ENCODE results near the gene APLF. TPM values are rescaled to one million over a fixed set of nuclear protein-coding genes. Genes with fewer than 3 reads are reported as not detected.

Gene APLF
- total and polyA plus RNA-seq, 2 of the 8 experiments (the other 6 are each of a cell fraction or from before 2014, with no cell fraction given) = 4.4 to 7.3 TPM

- H4K5ac ChIP-seq (ENCODE audit: insufficient read length, low read depth, low read length) = no peak overlapping the region
- H3K9ac ChIP-seq (replicated peaks in 1 of 4; ENCODE audit: extremely low read depth in 1 of 4, low read depth in 3 of 4, low read length in 3 of 4) = no peak overlapping the region
- no peak overlapping the region for H2BK15ac ChIP-seq (ENCODE audit: low read length)
- no peak overlapping the region for H3K4me3 ChIP-seq (ENCODE audit: extremely low read depth in 1 of 4, insufficient read depth in 2 of 4, low read depth in 3 of 4, low read length in 4 of 4)
- no peak overlapping the region for H3K18ac ChIP-seq (ENCODE audit: extremely low read depth, low read length)
- no peaks in the 10 kb centered on the region for H4K20me1 ChIP-seq (replicated peaks in 1 of 2; ENCODE audit: control insufficient read depth in 1 of 2, insufficient read depth in 2 of 2, low read length in 2 of 2)
- no peak overlapping the region for H2BK12ac ChIP-seq (ENCODE audit: low read depth, low read length)
- H3K4me2 ChIP-seq (ENCODE audit: insufficient read depth in 1 of 2, low read depth in 2 of 2, low read length in 2 of 2) = no peak overlapping the region
- H2BK5ac ChIP-seq (ENCODE audit: low read depth, low read length) = no peak overlapping the region
- ChIA-PET POLR2A (ENCODE audit: partially characterized antibody) (no interaction called here), CTCF (ENCODE audit: partially characterized antibody) (no interaction called here)
- TF ChIP-seq SRF (IDR thresholded peaks at IDR 0.05; ENCODE audit: low read depth, low read length) (no peak), POLR2A (IDR thresholded peaks at IDR 0.05; ENCODE audit: control extremely low read depth in 1 of 2, low read depth in 2 of 2, low read length in 2 of 2) (no peak), HDAC6 (IDR thresholded peaks at IDR 0.05; ENCODE audit: low read depth, low read length) (no peak), SP2 (IDR thresholded peaks at IDR 0.05; ENCODE audit: low read length) (no peak), BCL11A (IDR thresholded peaks at IDR 0.05; ENCODE audit: low read depth in 2 of 2, low read length in 2 of 2) (no peak), TAF1 (IDR thresholded peaks at IDR 0.05; ENCODE audit: low read depth, low read length) (no peak)
- H3K14ac ChIP-seq (ENCODE audit: insufficient read length) = no peak overlapping the region
- H2BK20ac ChIP-seq (ENCODE audit: low read length) = no peak overlapping the region
- WGBS, 2 experiments (ENCODE audit: extremely low coverage in 1 of 2, insufficient coverage in 1 of 2, insufficient read length in 1 of 2, insufficient replicate concordance in 2 of 2, low coverage in 1 of 2, low lambda C conversion rate in 2 of 2, missing lambda C conversion rate in 1 of 2) = 94% methylated on average over 3 of the region's 3 CpGs; no CpG with 5 or more reads in 1 of the 2 experiments
- no peak for FAIRE-seq
- H3K79me1 ChIP-seq (ENCODE audit: low read depth, low read length) = no peaks in the 10 kb centered on the region
- no peak overlapping the region for H3K23ac ChIP-seq (ENCODE audit: insufficient read length)
- no peaks in the 10 kb centered on the region; a peak in 1 of 7 replicates for H3K27me3 ChIP-seq (replicated peaks in 1 of 4; ENCODE audit: control insufficient read depth in 3 of 4, extremely low read depth in 1 of 4, insufficient read depth in 3 of 4, low read length in 3 of 4)
- no peak overlapping the region for H4K8ac ChIP-seq (ENCODE audit: extremely low read depth, insufficient read depth, low read length)
- H3K56ac ChIP-seq (replicated peaks; ENCODE audit: insufficient read length, low read depth, low read length) = no peak overlapping the region
- DNase-seq (ENCODE audit: low read depth in 1 of 2, low spot score in 2 of 2) = no peak
- no peak overlapping the region for H3K27ac ChIP-seq (ENCODE audit: low read depth, low read length)
- H2BK120ac ChIP-seq (replicated peaks; ENCODE audit: low read depth, low read length) = no peak overlapping the region
- no peaks in the 10 kb centered on the region for H3K9me3 ChIP-seq (ENCODE audit: insufficient read depth in 2 of 2, low read depth in 1 of 2, low read length in 1 of 2)
- no peak overlapping the region for H2AK5ac ChIP-seq (ENCODE audit: low read depth, low read length)
- H3K23me2 ChIP-seq (ENCODE audit: low read depth, low read length) = no peaks in the 10 kb centered on the region
- no peaks in the 10 kb centered on the region for H3K79me2 ChIP-seq (ENCODE audit: control insufficient read depth in 1 of 2, insufficient read depth in 2 of 2, low read length in 2 of 2)
- no peak overlapping the region for H4K91ac ChIP-seq (replicated peaks; ENCODE audit: insufficient read length, low read length)
- H3K4me1 ChIP-seq (replicated peaks in 1 of 4; ENCODE audit: control insufficient read depth in 3 of 4, insufficient read depth in 4 of 4, low read length in 3 of 4) = no peaks in the 10 kb centered on the region
- H2AFZ ChIP-seq (ENCODE audit: low read length) = no peak overlapping the region
- H3K36me3 ChIP-seq (ENCODE audit: control insufficient read depth in 2 of 4, insufficient read depth in 4 of 4, low read length in 3 of 4) = no peaks in the 10 kb centered on the region
- H3K4ac ChIP-seq (replicated peaks; ENCODE audit: insufficient read length, low read depth, low read length) = no peak overlapping the region
Observed at GRCh38 chr2:68425503-68425902, 41.9 kb upstream of the APLF start.
